Measurements from ENCODE around the gene DOCK9. TPM values are rescaled to one million over a fixed set of nuclear protein-coding genes. Genes with fewer than 3 reads are reported as not detected.

DOCK9 gene
- total RNA-seq, 1 donor from 2014 or later, result 24.1 TPM

DNA sequence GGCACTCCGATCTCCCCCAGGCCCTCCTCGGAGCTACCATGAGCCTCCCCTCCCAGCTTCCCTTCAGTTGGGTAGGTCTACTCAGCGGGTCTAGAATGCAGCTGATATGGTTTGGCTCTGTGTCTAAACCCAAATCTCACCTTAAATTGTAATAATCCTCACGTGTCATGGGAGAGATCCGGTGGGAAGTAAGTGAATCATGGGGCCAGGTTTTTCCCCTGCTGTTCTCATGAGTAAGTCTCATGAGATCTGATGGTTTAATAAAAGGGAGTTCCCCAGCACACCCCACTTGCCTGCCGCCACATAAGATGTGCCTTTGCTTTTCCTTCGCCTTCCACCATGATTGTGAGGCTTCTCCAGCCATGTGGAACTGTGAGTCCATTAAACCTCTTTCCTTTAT lies 14.5 kb upstream of the DOCK9 start:
- H3K27me3 Mint-ChIP-seq (ENCODE audit: unreplicated experiment), result no peaks in the 10 kb centered on the region
- H3K4me1 Mint-ChIP-seq (ENCODE audit: unreplicated experiment), result peaks cover 9% of the 10 kb centered on the region
- peaks cover 6% of the 10 kb centered on the region for H3K9me3 Mint-ChIP-seq (ENCODE audit: unreplicated experiment)
- H3K27ac Mint-ChIP-seq (ENCODE audit: unreplicated experiment), result no peak overlapping the region
- H3K4me3 Mint-ChIP-seq (ENCODE audit: unreplicated experiment), result no peak overlapping the region
- TF ChIP-seq, protein P1, sequence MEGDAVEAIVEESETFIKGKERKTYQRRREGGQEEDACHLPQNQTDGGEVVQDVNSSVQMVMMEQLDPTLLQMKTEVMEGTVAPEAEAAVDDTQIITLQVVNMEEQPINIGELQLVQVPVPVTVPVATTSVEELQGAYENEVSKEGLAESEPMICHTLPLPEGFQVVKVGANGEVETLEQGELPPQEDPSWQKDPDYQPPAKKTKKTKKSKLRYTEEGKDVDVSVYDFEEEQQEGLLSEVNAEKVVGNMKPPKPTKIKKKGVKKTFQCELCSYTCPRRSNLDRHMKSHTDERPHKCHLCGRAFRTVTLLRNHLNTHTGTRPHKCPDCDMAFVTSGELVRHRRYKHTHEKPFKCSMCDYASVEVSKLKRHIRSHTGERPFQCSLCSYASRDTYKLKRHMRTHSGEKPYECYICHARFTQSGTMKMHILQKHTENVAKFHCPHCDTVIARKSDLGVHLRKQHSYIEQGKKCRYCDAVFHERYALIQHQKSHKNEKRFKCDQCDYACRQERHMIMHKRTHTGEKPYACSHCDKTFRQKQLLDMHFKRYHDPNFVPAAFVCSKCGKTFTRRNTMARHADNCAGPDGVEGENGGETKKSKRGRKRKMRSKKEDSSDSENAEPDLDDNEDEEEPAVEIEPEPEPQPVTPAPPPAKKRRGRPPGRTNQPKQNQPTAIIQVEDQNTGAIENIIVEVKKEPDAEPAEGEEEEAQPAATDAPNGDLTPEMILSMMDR (IDR thresholded peaks at IDR 0.05), result no peak
- H3K36me3 Mint-ChIP-seq (ENCODE audit: unreplicated experiment), result no peaks in the 10 kb centered on the region
- DNase-seq (ENCODE audit: extremely low spot score, unreplicated experiment), result no peak

DNA sequence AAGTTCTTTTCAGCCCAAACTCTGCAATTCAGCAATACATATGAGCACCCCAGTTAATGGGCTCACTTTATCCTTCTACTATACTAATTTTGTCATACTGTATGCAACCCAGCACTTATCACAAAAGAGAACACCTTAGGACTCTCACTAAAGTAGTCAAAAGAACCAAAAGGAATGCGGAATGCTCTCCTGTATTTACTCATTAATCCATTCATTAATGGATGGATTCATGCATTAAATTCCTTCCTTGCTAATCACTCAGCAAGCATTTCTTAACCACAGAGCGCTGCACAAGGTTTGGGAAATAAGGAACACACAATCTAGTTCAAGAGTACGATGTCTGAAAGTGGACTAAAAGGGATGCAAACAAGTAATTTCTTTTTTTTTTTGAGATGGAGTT lies 12.8 kb upstream of the DOCK9 start:
- Mint-ChIP-seq H3K9me3 (ENCODE audit: unreplicated experiment) (peaks cover 6% of the 10 kb centered on the region), H3K4me3 (ENCODE audit: unreplicated experiment) (no peak overlapping the region), H3K27me3 (ENCODE audit: unreplicated experiment) (no peaks in the 10 kb centered on the region), H3K4me1 (ENCODE audit: unreplicated experiment) (no peaks in the 10 kb centered on the region), H3K36me3 (ENCODE audit: unreplicated experiment) (no peaks in the 10 kb centered on the region), H3K27ac (ENCODE audit: unreplicated experiment) (no peak overlapping the region)
- TF ChIP-seq, protein P1 (IDR thresholded peaks at IDR 0.05), result no peak
- no peak for DNase-seq (ENCODE audit: extremely low spot score, unreplicated experiment)

DNA sequence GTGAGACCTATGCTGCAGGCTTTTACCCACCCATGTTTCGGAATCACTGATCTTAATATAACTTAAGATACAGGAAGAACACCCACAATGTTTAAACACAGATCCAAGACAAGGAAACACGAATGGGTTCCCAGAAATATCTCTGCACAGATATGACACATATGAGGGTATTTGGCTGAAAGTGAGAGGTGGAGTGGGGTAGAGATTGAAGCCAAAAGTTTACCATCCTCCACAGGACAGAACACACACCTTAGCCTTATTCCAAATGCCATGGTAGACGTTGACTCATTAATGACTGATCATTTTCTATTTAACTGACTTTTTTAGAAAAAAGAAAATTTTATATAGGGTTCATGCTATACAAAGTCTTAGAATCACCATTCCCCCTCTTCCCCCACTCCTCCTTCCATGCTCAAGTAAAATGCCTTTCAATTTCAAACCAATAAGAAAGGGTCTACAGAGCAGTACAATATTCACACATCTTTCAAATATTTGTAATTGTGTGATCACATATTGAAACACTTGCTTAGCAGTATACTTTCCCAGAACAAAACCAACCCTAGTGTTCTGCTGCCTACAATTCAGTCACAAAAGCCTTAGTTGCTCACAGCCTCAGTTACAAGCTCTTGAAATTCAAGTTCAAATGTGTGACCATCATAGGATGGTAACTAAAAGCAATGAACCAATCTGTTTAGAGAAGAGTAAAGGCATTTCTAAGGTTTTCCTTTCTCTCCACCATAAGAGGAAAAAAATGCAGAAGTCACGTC lies 11.8 kb upstream of the DOCK9 start:
- H3K27ac Mint-ChIP-seq (ENCODE audit: unreplicated experiment), result no peak overlapping the region
- no peaks in the 10 kb centered on the region for H3K4me1 Mint-ChIP-seq (ENCODE audit: unreplicated experiment)
- DNase-seq (ENCODE audit: extremely low spot score, unreplicated experiment), result no peak
- no peaks in the 10 kb centered on the region for H3K27me3 Mint-ChIP-seq (ENCODE audit: unreplicated experiment)
- H3K36me3 Mint-ChIP-seq (ENCODE audit: unreplicated experiment), result no peaks in the 10 kb centered on the region
- H3K9me3 Mint-ChIP-seq (ENCODE audit: unreplicated experiment), result peaks cover 6% of the 10 kb centered on the region
- TF ChIP-seq, protein P1 (IDR thresholded peaks at IDR 0.05), result no peak
- H3K4me3 Mint-ChIP-seq (ENCODE audit: unreplicated experiment), result no peak overlapping the region

DNA sequence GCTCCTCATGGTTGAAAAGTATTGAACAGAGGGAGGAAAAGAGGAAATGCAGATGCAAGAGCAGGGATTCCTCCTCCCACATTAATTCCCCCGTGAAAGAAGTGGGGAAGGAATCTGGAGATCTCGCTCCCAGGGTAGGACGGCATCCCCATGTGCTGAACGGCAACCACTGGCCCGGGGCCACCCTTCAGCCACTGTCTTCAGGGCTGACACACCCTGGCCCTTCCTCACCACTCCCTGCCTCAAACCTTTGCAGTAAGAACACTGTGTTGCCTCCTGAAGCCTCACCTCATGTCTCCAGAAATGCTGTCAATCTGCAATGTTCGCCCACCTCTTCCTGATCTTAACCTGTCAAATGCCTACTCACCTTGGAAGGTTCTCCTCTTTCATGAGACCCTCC lies 10.9 kb upstream of the DOCK9 start:
- DNase-seq (ENCODE audit: extremely low spot score, unreplicated experiment), result no peak
- Mint-ChIP-seq H3K27ac (ENCODE audit: unreplicated experiment) (no peak overlapping the region), H3K27me3 (ENCODE audit: unreplicated experiment) (no peaks in the 10 kb centered on the region), H3K4me1 (ENCODE audit: unreplicated experiment) (no peaks in the 10 kb centered on the region), H3K36me3 (ENCODE audit: unreplicated experiment) (no peaks in the 10 kb centered on the region), H3K4me3 (ENCODE audit: unreplicated experiment) (no peak overlapping the region), H3K9me3 (ENCODE audit: unreplicated experiment) (peaks cover 6% of the 10 kb centered on the region)
- TF ChIP-seq, protein P1 (IDR thresholded peaks at IDR 0.05), result no peak

DNA sequence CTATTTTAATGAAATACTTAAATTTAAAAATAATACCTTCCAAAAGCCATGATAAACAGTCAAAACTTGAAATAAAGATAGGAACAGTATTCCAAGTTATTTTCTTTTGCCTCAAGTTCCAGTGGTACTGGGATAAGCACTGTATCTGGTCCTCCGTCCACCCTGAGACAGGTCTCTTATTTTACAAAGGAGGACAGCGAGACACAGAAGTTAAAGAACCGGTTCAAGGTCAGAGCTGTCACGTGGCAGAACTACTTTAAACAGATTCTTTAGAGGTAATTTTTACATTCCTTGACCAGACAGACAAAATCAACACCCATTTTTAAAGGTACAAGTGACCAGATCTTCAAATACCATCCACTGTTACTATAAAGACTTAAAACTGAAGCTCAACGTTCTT lies 10.4 kb upstream of the DOCK9 start:
- Mint-ChIP-seq H3K27ac (ENCODE audit: unreplicated experiment) (no peak overlapping the region), H3K9me3 (ENCODE audit: unreplicated experiment) (peaks cover 6% of the 10 kb centered on the region), H3K4me3 (ENCODE audit: unreplicated experiment) (no peak overlapping the region), H3K36me3 (ENCODE audit: unreplicated experiment) (no peaks in the 10 kb centered on the region), H3K4me1 (ENCODE audit: unreplicated experiment) (peaks cover under 1% of the 10 kb centered on the region), H3K27me3 (ENCODE audit: unreplicated experiment) (no peaks in the 10 kb centered on the region)
- TF ChIP-seq, protein P1 (IDR thresholded peaks at IDR 0.05), result no peak
- no peak for DNase-seq (ENCODE audit: extremely low spot score, unreplicated experiment)
